Fibroblast of gingiva (primary cell): ENCODE measurements around the gene CAPN13.

Experiments used
- DNase-seq: peaks from one replicate; pipeline ENCODE4 v3.0.0-alpha.2; 2011; ENCODE audit warnings: low read depth

Gene CAPN13

GRCh38 chr2:30730736-30731647, 76.3 kb downstream of the CAPN13 start:
- no peak for DNase-seq

GRCh38 chr2:30729031-30729430, 78.2 kb downstream of the CAPN13 start:
- no peak for DNase-seq

- DNase-seq, result no peak
Measured at GRCh38 chr2:30722936-30723725, 84.1 kb downstream of the CAPN13 start.

- no peak for DNase-seq
Measured at GRCh38 chr2:30721668-30722647, 85.3 kb downstream of the CAPN13 start.

- no peak for DNase-seq
Measured at GRCh38 chr2:30721241-30721640, 86.0 kb downstream of the CAPN13 start.

- DNase-seq, result no peak
Measured at GRCh38 chr2:30717081-30717650, 90.1 kb downstream of the CAPN13 start.

- DNase-seq, result no peak
Measured at GRCh38 chr2:30716123-30716900, 90.9 kb downstream of the CAPN13 start.

GRCh38 chr2:30714811-30715709, 92.2 kb downstream of the CAPN13 start:
- no peak for DNase-seq

- no peak for DNase-seq
Measured at GRCh38 chr2:30713698-30714097, 93.5 kb downstream of the CAPN13 start.

- DNase-seq, result peak; percentile 77
Measured at GRCh38 chr2:30711646-30712085, 95.6 kb downstream of the CAPN13 start.

GRCh38 chr2:30710461-30710860, 96.8 kb downstream of the CAPN13 start:
- no peak for DNase-seq

GRCh38 chr2:30710016-30710415, 97.2 kb downstream of the CAPN13 start:
- no peak for DNase-seq

GRCh38 chr2:30709516-30709915, 97.7 kb downstream of the CAPN13 start:
- no peak for DNase-seq

- DNase-seq, result peak; percentile 26
Measured at GRCh38 chr2:30708491-30709290, 98.6 kb downstream of the CAPN13 start.

GRCh38 chr2:30707304-30707903, 99.8 kb downstream of the CAPN13 start:
- DNase-seq, result no peak

- peak; percentile 37 for DNase-seq
Measured at GRCh38 chr2:30706534-30707303, 100.5 kb downstream of the CAPN13 start.

GRCh38 chr2:30705711-30706533, 101.3 kb downstream of the CAPN13 start:
- DNase-seq, result no peak
